Transverse colon (tissue), 4 donors: ENCODE measurements around the gene TALDO1. TPM values are rescaled to one million over a fixed set of nuclear protein-coding genes. Genes with fewer than 3 reads are reported as not detected.

Experiments
- DNase-seq: peaks from one replicate; pipeline ENCODE4 v3.0.0-alpha.2; 2019
- H3K27ac ChIP-seq, 4 donors: fragments of 200-600 bp; sonication (generic); 2 replicates each; pipeline ENCODE4 v1.5.1; 2016 to 2018; ENCODE audit warnings: inconsistent platforms in 4 of 4
- H3K27me3 ChIP-seq: fragments of 200-600 bp; sonication (generic); 2 replicates; pipeline ENCODE4 v1.5.1; 2017; ENCODE audit warnings: inconsistent platforms
- H3K36me3 ChIP-seq, 4 donors: fragments of 200-600 bp; sonication (generic); 2 replicates each; pipeline ENCODE4 v1.5.1; 2017 to 2019; ENCODE audit warnings: inconsistent platforms in 4 of 4
- H3K4me1 ChIP-seq, 4 donors: fragments of 200-600 bp; sonication (generic); 2 replicates each; pipeline ENCODE4 v1.5.1; 2017 to 2020; ENCODE audit warnings: inconsistent platforms in 4 of 4
- H3K4me3 ChIP-seq, 4 donors: fragments of 200-600 bp; sonication (generic); 1 replicate in 1 of 4; 2 replicates in 3 of 4; pipeline versions ENCODE4 v1.5.1 to v1.6.1; 2017 to 2019; ENCODE audit warnings: inconsistent platforms in 4 of 4
- H3K9me3 ChIP-seq, 2 donors: fragments of 200-600 bp; sonication (generic); 2 replicates each; pipeline ENCODE4 v1.5.1; 2017 to 2019; ENCODE audit warnings: inconsistent platforms in 2 of 2
- CTCF ChIP-seq, 5 experiments: fragments of 200-600 bp in 3 of 5; fragments of 450-650 bp in 2 of 5; sonication (generic) in 3 of 5; IDR thresholded peaks; 1 replicate in 2 of 5; 2 replicates in 3 of 5; pipeline ENCODE4 v1.5.1; 2016 to 2017; ENCODE audit warnings: antibody characterized with exemption in 5 of 5, inconsistent platforms in 3 of 5, mild to moderate bottlenecking in 2 of 5, moderate library complexity in 1 of 5
- EP300 ChIP-seq: sonication (generic); formaldehyde crosslinking; IDR thresholded peaks from one replicate; pipeline ENCODE4 v1.6.1; 2017; ENCODE audit warnings: antibody characterized with exemption, low read depth
- POLR2A ChIP-seq: fragments of 450-650 bp; IDR thresholded peaks from one replicate; pipeline ENCODE4 v1.6.1; 2016; ENCODE audit warnings: antibody characterized with exemption, mild to moderate bottlenecking, moderate library complexity
- POLR2AphosphoS5 ChIP-seq, 3 donors: sonication (generic); formaldehyde crosslinking; IDR thresholded peaks; one replicate each; pipeline ENCODE4 v1.6.1; 2016; ENCODE audit warnings: antibody characterized with exemption in 3 of 3
- WGBS, 2 donors: methylation state at CpG; one replicate each; pipeline ENCODE4 v1.1.5; 2018; ENCODE audit warnings: low coverage in 1 of 2; 5-methylcytosine and 5-hydroxymethylcytosine counted together
- in situ Hi-C, 4 donors: fragments of 200-750 bp; cut with MboI; loops; one replicate each; pipeline versions ENCODE4 v1.15.0 to v1.15.1; 2017; ENCODE audit warnings: low sequenced_read_pairs in 3 of 4, low pct_ligation_motif_present in 1 of 4, low pct_unique_long_range_greater_than_20kb in 1 of 4
- intact Hi-C: fragments of 100-400 bp; cut with DNase I; formaldehyde crosslinking; loops from one replicate; pipeline ENCODE4 v1.15.1; 2023; ENCODE audit warnings: low total_unique reads
- total RNA-seq, 4 donors: library from RNA; depleted of rRNA; stranded (reverse); fragments of >200 nt; gene quantifications; one replicate each; pipeline ENCODE4 v1.1.0, GENCODE V29; 2016

TALDO1 gene
- total RNA-seq, 4 donors from 2014 or later = 124 to 164 (median 141) TPM

GRCh38 chr11:746289-747157, 741 bp upstream of the TALDO1 start:
- Histone ChIP-seq H3K27ac (peak overlapping the region; percentile 84 to 90 (median 90)), H3K9me3 (no peaks in the 10 kb centered on the region), H3K36me3 (no peaks in the 10 kb centered on the region), H3K4me1 (peaks cover 10 to 39% (median 28%) of the 10 kb centered on the region in 4 donors), H3K27me3 (no peaks in the 10 kb centered on the region), H3K4me3 (peak overlapping the region; percentile 45 to 96 (median 88))
- TF ChIP-seq EP300 = no peak
- no peak for TF ChIP-seq POLR2A
- no peak for TF ChIP-seq POLR2AphosphoS5 (IDR thresholded peaks at IDR 0.05)
- WGBS, 2 donors = 39 to 85% methylated on average over 10 to 31 of the region's 46 CpGs
- in situ Hi-C loops = no loop called here
- no peak for DNase-seq
- intact Hi-C loops = no loop called here

GRCh38 chr11:748007-748359, 719 bp downstream of the TALDO1 start:
- Histone ChIP-seq H3K36me3 (no peaks in the 10 kb centered on the region), H3K27ac (peak overlapping the region; percentile 84 to 90 (median 90)), H3K4me1 (peaks cover 10 to 39% (median 28%) of the 10 kb centered on the region in 4 donors), H3K4me3 (peak overlapping the region; percentile 85 to 96 (median 88)), H3K9me3 (no peaks in the 10 kb centered on the region), H3K27me3 (no peaks in the 10 kb centered on the region)
- 0 to 3% methylated on average over 3 to 14 of the region's 18 CpGs for WGBS, 2 donors
- in situ Hi-C loops (no loop called here), intact Hi-C loops (no loop called here)
- TF ChIP-seq EP300 (no peak), POLR2AphosphoS5 (IDR thresholded peaks at IDR 0.05) (no peak), CTCF (IDR thresholded peaks at IDR 0.05) (no peak), POLR2A (no peak)
- peak; percentile 22 for DNase-seq

GRCh38 chr11:749731-750130, 2.5 kb downstream of the TALDO1 start:
- H3K27ac ChIP-seq = no peak overlapping the region
- intact Hi-C loops (no loop called here), in situ Hi-C loops (no loop called here)
- no peak for DNase-seq
- H3K4me1 ChIP-seq = peaks cover 10 to 39% (median 28%) of the 10 kb centered on the region in 4 donors
- H3K27me3 ChIP-seq = no peaks in the 10 kb centered on the region
- TF ChIP-seq POLR2AphosphoS5 (IDR thresholded peaks at IDR 0.05) (no peak), CTCF (IDR thresholded peaks at IDR 0.05) (no peak), EP300 (no peak), POLR2A (no peak)
- no peaks in the 10 kb centered on the region for H3K9me3 ChIP-seq
- WGBS, 2 donors = 52 to 67% methylated on average over 2 of the region's 2 CpGs
- no peaks in the 10 kb centered on the region for H3K36me3 ChIP-seq
- H3K4me3 ChIP-seq = no peak overlapping the region

GRCh38 chr11:760236-760635, 13.0 kb downstream of the TALDO1 start:
- intact Hi-C loops (no loop called here), in situ Hi-C loops (no loop called here)
- H3K36me3 ChIP-seq = peaks cover 0 to 46% (median 22%) of the 10 kb centered on the region in 4 donors
- no peak for DNase-seq
- H3K9me3 ChIP-seq = no peaks in the 10 kb centered on the region
- H3K27me3 ChIP-seq = no peaks in the 10 kb centered on the region
- H3K27ac ChIP-seq = no peak overlapping the region
- H3K4me3 ChIP-seq = no peak overlapping the region
- peaks cover 3 to 13% (median 11%) of the 10 kb centered on the region in 4 donors for H3K4me1 ChIP-seq
- TF ChIP-seq POLR2A = no peak
- TF ChIP-seq POLR2AphosphoS5 (IDR thresholded peaks at IDR 0.05) = no peak
- no peak for TF ChIP-seq CTCF (IDR thresholded peaks at IDR 0.05)
- no peak for TF ChIP-seq EP300
